Measurements from ENCODE around the gene LRRC15. TPM values are rescaled to one million over a fixed set of nuclear protein-coding genes. Genes with fewer than 3 reads are reported as not detected.
A peak's percentile ranks its signal among the peaks of the same experiment; 100 is the strongest.

LRRC15 gene
- total and polyA plus RNA-seq, 2 donors (not counting 3 experiments of a cell fraction or from before 2014, with no cell fraction given), result not detected

- ChIA-PET POLR2A (interaction anchor here (0.6 kb wide), 1 partner anchor 139 kb away, joined by 7 read pairs; no protein-coding TSS in a partner anchor), CTCF (interaction anchor here (0.6 to 5.5 kb wide), 29 partner anchors 8 to 668 kb away, joined by 3 to 95 read pairs (median 6); partner anchors contain the start of genes GP5 and TMEM44)
- Histone ChIP-seq H3K79me2 (ENCODE audit: control insufficient read depth, insufficient read depth, low read length) (no peaks in the 10 kb centered on the region), H3K9me3 (replicated peaks; ENCODE audit: control insufficient read depth, insufficient read depth, low read length) (no peaks in the 10 kb centered on the region), H4K20me1 (replicated peaks; ENCODE audit: control insufficient read depth, extremely low read depth, insufficient read depth, low read length) (no peaks in the 10 kb centered on the region), H3K27ac (ENCODE audit: insufficient read depth, low read depth, low read length) (no peak overlapping the region), H3K36me3 (ENCODE audit: control insufficient read depth in 2 of 2, extremely low read depth in 1 of 2, insufficient read depth in 2 of 2, low read length in 2 of 2) (no peaks in the 10 kb centered on the region), H3K27me3 (ENCODE audit: control insufficient read depth in 2 of 2, insufficient read depth in 2 of 2, low read length in 2 of 2) (peaks cover 0 to 17% of the 10 kb centered on the region in 2 experiments), H3K9ac (replicated peaks; ENCODE audit: extremely low read depth, insufficient read depth, low read length) (no peak overlapping the region), H3K9me1 (replicated peaks; ENCODE audit: control insufficient read depth, extremely low read depth, insufficient read depth, low read length) (no peaks in the 10 kb centered on the region), H3K4me2 (ENCODE audit: insufficient read depth, low read length) (peak overlapping the region; percentile 68), H3K4me1 (ENCODE audit: control insufficient read depth, extremely low read depth, insufficient read depth, low read length) (peaks cover 5% of the 10 kb centered on the region), H3K4me3 (replicated peaks in 1 of 3; ENCODE audit: insufficient read depth in 1 of 3, low read depth in 1 of 3, low read length in 3 of 3) (peak overlapping the region; percentile 11 to 50 (median 35)), H2AFZ (ENCODE audit: low read depth, low read length) (peak overlapping the region; percentile 96)
- intact Hi-C loops (cut with micrococcal nuclease) (loop anchor here (1.0 to 5.0 kb wide), 6 partner anchors 11 to 331 kb away; no protein-coding TSS in a partner anchor), dilution Hi-C loops (cut with MboI; ENCODE audit: extremely low pct_ligation_motif_present, low sequenced_read_pairs) (no loop called here)
- no peak for TF ChIP-seq GATA2 (IDR thresholded peaks at IDR 0.05; ENCODE audit: insufficient read depth, insufficient read length, low read depth, low read length)
- peak; percentile 49 for TF ChIP-seq EZH2 (IDR thresholded peaks at IDR 0.05; ENCODE audit: borderline replicate concordance, low read depth, low read length, severe bottlenecking)
- TF ChIP-seq CTCF (IDR thresholded peaks at IDR 0.05; ENCODE audit: extremely low read depth in 1 of 2, insufficient read depth in 1 of 2, low read depth in 1 of 2, low read length in 2 of 2), result peak; percentile 96 to 98
- TF ChIP-seq, protein P1, sequence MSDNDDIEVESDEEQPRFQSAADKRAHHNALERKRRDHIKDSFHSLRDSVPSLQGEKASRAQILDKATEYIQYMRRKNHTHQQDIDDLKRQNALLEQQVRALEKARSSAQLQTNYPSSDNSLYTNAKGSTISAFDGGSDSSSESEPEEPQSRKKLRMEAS (IDR thresholded peaks at IDR 0.05; ENCODE audit: insufficient read depth, insufficient read length), result peak; percentile 70
- TF ChIP-seq POLR2A (IDR thresholded peaks at IDR 0.05; ENCODE audit: low read depth, low read length), result no peak
- no peak for TF ChIP-seq MYC (IDR thresholded peaks at IDR 0.05; ENCODE audit: low read depth, low read length)
- no peak for TF ChIP-seq FOS (IDR thresholded peaks at IDR 0.05; ENCODE audit: borderline replicate concordance, insufficient read depth, low read length)
- TF ChIP-seq JUN (IDR thresholded peaks at IDR 0.05; ENCODE audit: borderline replicate concordance, insufficient read depth, insufficient read length, low read depth), result no peak
- TF ChIP-seq POLR2AphosphoS5 (IDR thresholded peaks at IDR 0.05; ENCODE audit: insufficient read depth, low read depth, low read length), result no peak
- FAIRE-seq (no peak), DNase-seq (ENCODE audit: low read depth, low spot score) (peak; percentile 83)
- no TSS peak for BruUV-seq (replicated peaks)
Measured at GRCh38 chr3:194333212-194333980, 36.1 kb downstream of the LRRC15 start.
